Upper lobe of left lung (tissue), 6 donors: Measurements from ENCODE around the gene RNASEH2C. TPM values are rescaled to one million over a fixed set of nuclear protein-coding genes. Genes with fewer than 3 reads are reported as not detected.

ENCODE experiments used
- ATAC-seq, 2 donors: fragments of 200-7000 bp; cut with Tn5 transposase; one replicate each; pipeline ENCODE4 v1.9.1; 2022; ENCODE audit warnings: mild to moderate bottlenecking in 2 of 2, moderate library complexity in 2 of 2; ENCODE audit not compliant: low FRiP score in 2 of 2
- DNase-seq, 2 donors: peaks; one replicate each; pipeline ENCODE4 v3.0.0-alpha.2; 2019 to 2020
- H3K27ac ChIP-seq, 4 donors: fragments of 200-600 bp; sonication (generic); one replicate each; pipeline ENCODE4 v1.5.1; 2016 to 2019
- H3K27me3 ChIP-seq, 4 donors: fragments of 200-600 bp; sonication (generic); one replicate each; pipeline ENCODE4 v1.5.1; 2017 to 2019
- H3K36me3 ChIP-seq, 4 donors: fragments of 200-600 bp; sonication (generic); one replicate each; pipeline ENCODE4 v1.5.1; 2016 to 2019
- H3K4me1 ChIP-seq, 4 donors: fragments of 200-600 bp; sonication (generic); one replicate each; pipeline ENCODE4 v1.5.1; 2018 to 2019
- H3K4me3 ChIP-seq, 4 donors: fragments of 200-600 bp; sonication (generic); one replicate each; pipeline ENCODE4 v1.5.1; 2017 to 2019; ENCODE audit warnings: mild to moderate bottlenecking in 2 of 4, moderate library complexity in 1 of 4
- H3K9me3 ChIP-seq, 4 donors: fragments of 200-600 bp; sonication (generic); one replicate each; pipeline ENCODE4 v1.5.1; 2018 to 2019
- CTCF ChIP-seq, 6 experiments: fragments of 450-650 bp in 4 of 6; fragments of 200-600 bp in 2 of 6; sonication (generic) in 2 of 6; IDR thresholded peaks; one replicate each; pipeline ENCODE4 v1.5.1; 2016 to 2019; ENCODE audit warnings: antibody characterized with exemption in 6 of 6
- EP300 ChIP-seq, 4 donors: sonication (generic); formaldehyde crosslinking; IDR thresholded peaks; one replicate each; pipeline ENCODE4 v1.5.1; 2017; ENCODE audit warnings: antibody characterized with exemption in 4 of 4, control low read depth in 2 of 4
- POLR2A ChIP-seq, 4 donors: fragments of 450-650 bp; IDR thresholded peaks; one replicate each; pipeline ENCODE4 v1.5.1; 2016 to 2017; ENCODE audit warnings: antibody characterized with exemption in 4 of 4, mild to moderate bottlenecking in 2 of 4
- POLR2AphosphoS5 ChIP-seq, 2 donors: sonication (generic); formaldehyde crosslinking; IDR thresholded peaks; one replicate each; pipeline ENCODE4 v1.5.1; 2017; ENCODE audit warnings: antibody characterized with exemption in 2 of 2
- WGBS, 2 donors: methylation state at CpG; one replicate each; pipeline ENCODE4 v1.1.5; 2017 to 2018; 5-methylcytosine and 5-hydroxymethylcytosine counted together
- total RNA-seq, 6 donors: library from RNA; depleted of rRNA in 4 of 6; stranded (reverse); fragments of >200 nt in 4 of 6; gene quantifications; one replicate each; pipeline versions ENCODE4 v1.1.0 to v1.2.1, GENCODE V29; 2016 to 2021
- donor health status: DM: no; HTN: no; CAD: no; lungs with moderate emphysema.
- donor health status: DM: no; HTN: yes; CAD: no; lungs with severe emphysema.

The RNASEH2C gene
- total RNA-seq, 6 donors from 2014 or later = 35.0 to 81.7 (median 49.1) TPM

- TF ChIP-seq CTCF (IDR thresholded peaks at IDR 0.05) (no peak), EP300 (IDR thresholded peaks at IDR 0.05) (no peak), POLR2A (IDR thresholded peaks at IDR 0.05) (no peak), POLR2AphosphoS5 (IDR thresholded peaks at IDR 0.05) (no peak)
- DNase-seq = no peak
- WGBS, 2 donors = 74 to 82% methylated on average over 7 of the region's 7 CpGs
Measured at GRCh38 chr11:65699306-65699705, 21.3 kb downstream of the RNASEH2C start.

GRCh38 chr11:65698205-65698604 lies 22.4 kb downstream of the RNASEH2C start:
- DNase-seq = no peak
- Histone ChIP-seq H3K36me3 (no peaks in the 10 kb centered on the region), H3K4me1 (peaks cover 5 to 16% (median 9%) of the 10 kb centered on the region in 4 donors), H3K9me3 (no peaks in the 10 kb centered on the region), H3K27ac (peak overlapping the region; percentile 29 to 67 (median 50)), H3K27me3 (no peaks in the 10 kb centered on the region), H3K4me3 (no peak overlapping the region)
- TF ChIP-seq POLR2AphosphoS5 (IDR thresholded peaks at IDR 0.05) (peak in 1 of 2 donors; percentile 38), CTCF (IDR thresholded peaks at IDR 0.05) (no peak), EP300 (IDR thresholded peaks at IDR 0.05) (no peak)
- peak in 1 of 2 donors; percentile 36 for ATAC-seq
- WGBS, 2 donors = 60 to 63% methylated on average over 8 of the region's 8 CpGs

More at GRCh38 chr11:65699306-65699705, 21.3 kb downstream of the RNASEH2C start:
- no peak for ATAC-seq
- Histone ChIP-seq H3K27me3 (no peaks in the 10 kb centered on the region), H3K4me3 (no peak overlapping the region), H3K4me1 (peaks cover 5 to 16% (median 9%) of the 10 kb centered on the region in 4 donors), H3K36me3 (no peaks in the 10 kb centered on the region), H3K9me3 (no peaks in the 10 kb centered on the region), H3K27ac (no peak overlapping the region)

- Histone ChIP-seq H3K4me3 (no peak overlapping the region), H3K4me1 (peaks cover 5 to 16% (median 10%) of the 10 kb centered on the region in 4 donors), H3K36me3 (no peaks in the 10 kb centered on the region), H3K9me3 (no peaks in the 10 kb centered on the region), H3K27me3 (no peaks in the 10 kb centered on the region), H3K27ac (no peak overlapping the region)
- WGBS, 2 donors = 78 to 94% methylated on average over 3 to 5 of the region's 5 CpGs
- TF ChIP-seq POLR2AphosphoS5 (IDR thresholded peaks at IDR 0.05) (no peak), CTCF (IDR thresholded peaks at IDR 0.05) (no peak), EP300 (IDR thresholded peaks at IDR 0.05) (no peak), POLR2A (IDR thresholded peaks at IDR 0.05) (no peak)
- ATAC-seq (no peak), DNase-seq (no peak)
Measured at GRCh38 chr11:65696802-65697552, 23.6 kb downstream of the RNASEH2C start.

- no peaks in the 10 kb centered on the region for H3K9me3 ChIP-seq
- no peaks in the 10 kb centered on the region for H3K36me3 ChIP-seq
- peak overlapping the region in 3 of 4 donors; percentile 27 to 35 (median 30) for H3K27ac ChIP-seq
- no peak for ATAC-seq
- 69 to 76% methylated on average over 12 of the region's 12 CpGs for WGBS, 2 donors
- peaks cover 5 to 16% (median 10%) of the 10 kb centered on the region in 4 donors for H3K4me1 ChIP-seq
- no peak for TF ChIP-seq EP300 (IDR thresholded peaks at IDR 0.05)
- peak; percentile 22 to 69 for TF ChIP-seq POLR2AphosphoS5 (IDR thresholded peaks at IDR 0.05)
- no peak for TF ChIP-seq POLR2A (IDR thresholded peaks at IDR 0.05)
- no peak for TF ChIP-seq CTCF (IDR thresholded peaks at IDR 0.05)
- peak in 1 of 2 donors; percentile 28 for DNase-seq
- no peaks in the 10 kb centered on the region for H3K27me3 ChIP-seq
- H3K4me3 ChIP-seq = no peak overlapping the region
Measured at GRCh38 chr11:65695459-65696241, 24.9 kb downstream of the RNASEH2C start.
